CMK (cell line): ENCODE data around the gene CPA3.

Experiments used
- DNase-seq: peaks from one replicate; pipeline ENCODE4 v3.0.0-alpha.2; 2010; ENCODE audit warnings: low read depth

Gene CPA3

GRCh38 chr3:148922467-148922866 is 57.4 kb downstream of the CPA3 start:
- DNase-seq = no peak

GRCh38 chr3:148923592-148923991 is 58.5 kb downstream of the CPA3 start:
- no peak for DNase-seq

- DNase-seq = no peak
These were observed 59.5 kb downstream of the CPA3 start for GRCh38 chr3:148924562-148924961.

GRCh38 chr3:148925845-148926244 is 60.7 kb downstream of the CPA3 start:
- DNase-seq = no peak

GRCh38 chr3:148930752-148931151 is 65.7 kb downstream of the CPA3 start:
- DNase-seq = no peak

DNA sequence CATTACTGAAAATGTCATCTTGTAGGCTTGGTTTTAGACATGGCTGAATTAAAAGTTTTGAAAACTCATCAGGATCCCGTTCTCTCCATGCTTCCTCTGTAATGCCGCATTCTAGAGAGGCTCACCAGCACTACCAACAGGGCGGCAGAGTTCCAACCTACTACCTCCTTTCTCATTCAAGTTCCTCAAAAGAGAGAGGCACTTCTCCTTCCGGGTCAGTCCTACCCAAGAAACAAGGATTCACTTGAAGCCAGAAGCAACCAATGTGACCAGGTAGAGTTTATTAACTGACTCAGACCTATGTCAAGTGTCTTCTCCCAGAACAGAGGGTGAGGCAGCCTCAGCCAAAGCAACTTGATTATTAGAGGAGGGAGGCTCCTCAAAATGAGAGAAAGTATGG is 66.5 kb downstream of the CPA3 start:
- no peak for DNase-seq

DNA sequence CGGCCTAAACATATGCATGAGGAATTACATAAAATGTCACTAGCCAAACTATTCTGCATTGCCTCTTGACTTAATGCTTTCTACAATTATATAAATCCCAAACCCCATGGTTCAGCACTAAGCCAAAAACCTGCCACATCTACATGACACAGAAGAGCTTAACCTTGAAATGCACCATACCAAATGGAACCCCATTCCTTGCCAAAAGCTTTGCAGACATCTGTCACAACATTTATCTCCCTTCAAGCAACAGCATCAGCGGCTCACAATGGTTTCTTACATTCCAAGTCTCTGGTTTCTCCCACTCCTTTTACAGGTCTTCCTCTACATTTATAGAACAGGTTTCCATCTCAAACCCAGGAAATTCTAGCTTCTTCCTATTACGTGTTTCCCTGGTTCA is 67.9 kb downstream of the CPA3 start:
- no peak for DNase-seq

DNA sequence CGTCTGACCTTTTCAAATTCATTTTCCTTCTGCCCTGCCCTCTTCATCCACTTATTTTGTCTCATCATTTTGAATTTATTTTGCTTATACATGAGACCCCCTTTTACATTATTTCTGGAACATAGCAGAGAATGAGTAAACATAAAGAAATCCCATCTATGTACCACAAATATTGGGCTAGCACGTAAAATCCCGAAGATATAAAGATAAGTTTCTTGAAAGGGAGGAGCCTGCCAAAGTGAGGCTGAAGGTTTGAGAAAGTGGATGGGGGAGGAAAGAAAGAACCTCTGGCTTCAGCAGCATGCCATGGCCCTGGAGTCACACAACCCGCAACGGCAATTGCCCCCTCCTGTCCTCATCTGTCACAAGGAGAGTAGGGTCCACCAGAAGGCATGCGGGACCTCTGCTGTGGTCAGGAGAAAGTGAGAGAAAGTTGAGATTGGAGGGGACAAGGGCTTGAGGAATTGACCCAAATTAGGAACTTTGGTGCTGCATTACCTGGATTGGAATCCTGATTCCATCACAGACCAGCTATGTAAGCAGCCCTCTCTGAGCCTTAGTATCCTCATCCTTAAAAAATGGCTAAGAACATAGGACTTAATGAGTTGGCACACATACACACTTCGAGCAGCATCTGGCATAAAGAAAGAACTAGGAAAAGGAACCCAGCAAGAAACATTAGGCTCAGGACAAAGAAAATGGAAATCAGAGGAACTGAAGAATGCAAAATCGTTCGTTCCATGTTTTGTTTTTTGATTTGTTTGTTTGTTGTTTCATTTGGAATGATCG is 72.6 kb downstream of the CPA3 start:
- DNase-seq = no peak

GRCh38 chr3:148938306-148938705 is 73.2 kb downstream of the CPA3 start:
- no peak for DNase-seq

- no peak for DNase-seq
These were observed 73.8 kb downstream of the CPA3 start for GRCh38 chr3:148938936-148939335.

GRCh38 chr3:148940983-148941382 is 75.9 kb downstream of the CPA3 start:
- no peak for DNase-seq

DNA sequence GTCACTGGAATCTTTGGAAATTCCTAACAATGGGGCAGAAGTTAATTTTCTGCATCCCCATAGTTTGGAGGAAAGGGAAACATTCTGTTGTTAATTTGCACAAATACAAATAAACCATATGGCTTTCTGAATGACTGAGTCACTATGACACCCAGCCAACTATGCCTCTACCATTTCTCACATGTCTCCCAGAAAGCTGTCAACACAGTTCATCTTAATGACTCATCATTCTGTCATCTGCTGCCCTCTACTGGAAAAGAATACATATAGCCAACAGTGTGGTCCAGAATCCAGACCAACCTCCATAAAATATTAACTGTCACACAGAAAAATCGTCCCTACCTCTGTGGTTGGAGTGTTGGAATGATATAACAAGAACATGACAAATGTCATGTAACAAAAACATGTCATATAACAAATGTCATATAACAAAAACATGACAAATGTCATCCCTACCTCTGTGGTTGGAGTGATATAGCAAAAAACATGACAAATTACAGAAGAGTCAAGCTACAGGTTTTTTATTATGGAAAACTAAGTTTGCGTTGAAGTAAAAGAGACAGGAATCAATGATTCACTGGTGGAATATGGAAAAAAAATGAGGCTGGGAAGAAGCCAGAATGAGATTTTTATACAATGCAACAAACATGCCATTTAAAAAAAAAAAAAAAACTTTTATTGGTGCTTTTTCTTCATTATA is 78.6 kb downstream of the CPA3 start:
- peak; percentile 26 for DNase-seq

DNA sequence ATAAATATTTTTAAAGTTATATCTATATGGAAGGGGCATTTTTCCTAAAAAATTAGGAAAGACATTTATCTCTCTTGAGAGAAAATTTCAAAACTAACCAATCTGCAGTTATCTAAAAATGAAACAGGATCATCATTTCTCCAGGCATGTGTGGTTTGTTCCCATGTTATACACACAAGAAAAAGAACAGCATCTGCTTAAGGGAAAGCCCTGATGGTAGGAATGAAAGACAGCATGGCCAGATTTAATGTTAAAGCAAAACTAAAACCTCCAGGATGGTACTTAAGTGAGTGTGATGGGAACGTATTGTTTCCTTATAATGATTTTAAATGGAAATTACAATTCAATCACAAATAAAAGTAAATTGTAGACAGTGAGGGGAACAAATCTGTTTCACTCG is 80.0 kb downstream of the CPA3 start:
- no peak for DNase-seq
